ENCODE measurements around the gene PEX16.

DNA sequence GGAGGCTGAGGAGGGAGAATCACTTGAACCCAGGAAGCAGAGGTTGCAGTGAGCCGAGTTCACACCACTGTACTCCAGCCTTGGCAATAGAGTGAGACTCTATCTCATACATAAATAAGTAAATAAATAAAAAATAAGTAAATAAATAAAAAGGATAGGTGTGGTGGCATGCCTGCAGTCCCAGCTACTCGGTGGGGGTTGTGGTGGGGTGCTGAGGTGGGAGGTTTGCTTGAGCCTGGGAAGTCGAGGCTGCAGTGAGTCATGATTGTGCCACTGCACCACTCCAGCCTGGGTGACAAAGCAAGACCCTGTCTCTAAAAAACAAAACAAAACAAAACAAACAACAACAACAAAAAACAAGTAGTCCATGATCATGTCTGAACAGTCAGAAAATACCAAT, 7.9 kb upstream of the PEX16 start:
- TF ChIP-seq, protein P1, sequence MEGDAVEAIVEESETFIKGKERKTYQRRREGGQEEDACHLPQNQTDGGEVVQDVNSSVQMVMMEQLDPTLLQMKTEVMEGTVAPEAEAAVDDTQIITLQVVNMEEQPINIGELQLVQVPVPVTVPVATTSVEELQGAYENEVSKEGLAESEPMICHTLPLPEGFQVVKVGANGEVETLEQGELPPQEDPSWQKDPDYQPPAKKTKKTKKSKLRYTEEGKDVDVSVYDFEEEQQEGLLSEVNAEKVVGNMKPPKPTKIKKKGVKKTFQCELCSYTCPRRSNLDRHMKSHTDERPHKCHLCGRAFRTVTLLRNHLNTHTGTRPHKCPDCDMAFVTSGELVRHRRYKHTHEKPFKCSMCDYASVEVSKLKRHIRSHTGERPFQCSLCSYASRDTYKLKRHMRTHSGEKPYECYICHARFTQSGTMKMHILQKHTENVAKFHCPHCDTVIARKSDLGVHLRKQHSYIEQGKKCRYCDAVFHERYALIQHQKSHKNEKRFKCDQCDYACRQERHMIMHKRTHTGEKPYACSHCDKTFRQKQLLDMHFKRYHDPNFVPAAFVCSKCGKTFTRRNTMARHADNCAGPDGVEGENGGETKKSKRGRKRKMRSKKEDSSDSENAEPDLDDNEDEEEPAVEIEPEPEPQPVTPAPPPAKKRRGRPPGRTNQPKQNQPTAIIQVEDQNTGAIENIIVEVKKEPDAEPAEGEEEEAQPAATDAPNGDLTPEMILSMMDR (IDR thresholded peaks at IDR 0.05): no peak
- TF ChIP-seq POLR2AphosphoS5 (IDR thresholded peaks at IDR 0.05; ENCODE audit: insufficient read depth in 1 of 2, low read depth in 1 of 2): no peak

Measured in vagina (tissue), 2 donors.